Adipocyte (in vitro differentiated cells): ENCODE results near the gene GHR.
"Not testable (repeated sequence)": the region's sequence is repeated elsewhere in the genome, so short reads cannot be mapped to it uniquely, and the experiment has no call there.

Source experiments
- DNase-seq: peaks from one replicate; pipeline ENCODE4 v3.0.0-alpha.2; 2015; ENCODE audit warnings: low read depth
- H3K27me3 ChIP-seq: replicated peaks from 2 replicates; pipeline ENCODE4 v1.7.0; 2013; ENCODE audit warnings: mild to moderate bottlenecking, low read length, moderate library complexity; ENCODE audit not compliant: control insufficient read depth, insufficient read depth
- H3K36me3 ChIP-seq: 2 replicates; pipeline ENCODE4 v1.7.0; 2013; ENCODE audit warnings: low read length, mild to moderate bottlenecking, moderate library complexity; ENCODE audit not compliant: control insufficient read depth, insufficient read depth, severe bottlenecking
- H3K4me1 ChIP-seq: 2 replicates; pipeline ENCODE4 v1.7.0; 2013; ENCODE audit warnings: mild to moderate bottlenecking, low read length, moderate library complexity; ENCODE audit not compliant: control insufficient read depth, insufficient read depth
- H3K4me3 ChIP-seq: 2 replicates; pipeline ENCODE4 v1.7.0; 2013; ENCODE audit warnings: mild to moderate bottlenecking, low read length, moderate library complexity
- H3K9ac ChIP-seq: 2 replicates; pipeline ENCODE4 v1.7.0; 2013; ENCODE audit warnings: mild to moderate bottlenecking, low read length, moderate library complexity
- H3K9me3 ChIP-seq: 2 replicates; pipeline ENCODE4 v1.7.0; 2013; ENCODE audit warnings: mild to moderate bottlenecking, low read length, moderate library complexity; ENCODE audit not compliant: control insufficient read depth

The GHR gene

GRCh38 chr5:42645138-42645537, 221.9 kb downstream of the GHR start:
- peak; percentile 3 for DNase-seq
- Histone ChIP-seq H3K27me3 (no peaks in the 10 kb centered on the region), H3K4me1 (peaks cover 23% of the 10 kb centered on the region), H3K9ac (no peak overlapping the region), H3K9me3 (no peaks in the 10 kb centered on the region), H3K4me3 (no peak overlapping the region), H3K36me3 (no peaks in the 10 kb centered on the region)

- no peaks in the 10 kb centered on the region for H3K9me3 ChIP-seq
- no peaks in the 10 kb centered on the region for H3K27me3 ChIP-seq
- H3K9ac ChIP-seq: no peak overlapping the region
- no peaks in the 10 kb centered on the region for H3K36me3 ChIP-seq
- no peak overlapping the region for H3K4me3 ChIP-seq
- peaks cover 23% of the 10 kb centered on the region for H3K4me1 ChIP-seq
- no peak for DNase-seq
Observed at GRCh38 chr5:42648036-42648435, 224.8 kb downstream of the GHR start.

DNA sequence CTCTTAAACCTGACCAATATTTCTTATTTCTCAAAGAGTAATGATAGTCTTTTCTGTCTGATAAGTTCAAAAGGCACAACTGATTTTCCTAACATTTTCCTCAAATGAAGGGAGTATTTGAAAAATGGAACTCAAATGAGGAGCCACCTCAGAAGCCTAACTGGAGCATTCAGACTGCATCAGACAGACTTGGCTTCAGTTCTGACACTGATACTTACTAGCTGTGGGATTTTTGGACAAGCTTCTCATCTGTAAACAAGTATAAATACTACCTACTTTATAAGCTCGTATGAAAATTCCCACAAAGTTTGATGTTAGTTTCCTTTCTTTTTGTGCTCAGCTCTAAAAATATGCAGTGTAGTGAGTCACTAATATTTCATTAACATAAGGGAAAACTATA, 225.7 kb downstream of the GHR start:
- no peak for DNase-seq
- H3K36me3 ChIP-seq: no peaks in the 10 kb centered on the region

DNA sequence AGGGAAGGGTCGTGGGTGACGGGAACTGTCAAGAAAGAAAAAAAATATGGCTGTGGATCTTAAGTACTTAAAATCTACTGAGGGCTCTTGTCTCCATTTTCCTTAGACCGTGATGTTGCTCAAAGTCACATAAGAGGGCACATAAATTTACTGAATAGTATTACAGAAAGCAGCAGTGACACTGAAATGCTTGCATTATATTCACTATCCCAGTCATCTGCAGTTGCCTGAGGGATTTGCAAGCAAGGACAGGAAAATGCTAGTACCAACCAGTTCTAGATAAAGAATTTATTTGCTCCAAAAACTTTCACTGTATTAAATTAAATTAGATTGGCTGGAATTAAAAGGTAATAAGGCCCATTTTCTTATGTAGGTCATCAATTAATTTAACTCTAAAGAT, 226.8 kb downstream of the GHR start:
- H3K27me3 ChIP-seq: no peaks in the 10 kb centered on the region
- H3K9me3 ChIP-seq: no peaks in the 10 kb centered on the region
- no peak overlapping the region for H3K9ac ChIP-seq
- H3K36me3 ChIP-seq: no peaks in the 10 kb centered on the region
- H3K4me3 ChIP-seq: no peak overlapping the region
- DNase-seq: no peak
- peaks cover 12% of the 10 kb centered on the region for H3K4me1 ChIP-seq

More for the DNA sequence above, 225.7 kb downstream of the GHR start:
- H3K9ac ChIP-seq: no peak overlapping the region
- no peaks in the 10 kb centered on the region for H3K9me3 ChIP-seq
- no peaks in the 10 kb centered on the region for H3K27me3 ChIP-seq
- no peak overlapping the region for H3K4me3 ChIP-seq
- peaks cover 23% of the 10 kb centered on the region for H3K4me1 ChIP-seq

DNA sequence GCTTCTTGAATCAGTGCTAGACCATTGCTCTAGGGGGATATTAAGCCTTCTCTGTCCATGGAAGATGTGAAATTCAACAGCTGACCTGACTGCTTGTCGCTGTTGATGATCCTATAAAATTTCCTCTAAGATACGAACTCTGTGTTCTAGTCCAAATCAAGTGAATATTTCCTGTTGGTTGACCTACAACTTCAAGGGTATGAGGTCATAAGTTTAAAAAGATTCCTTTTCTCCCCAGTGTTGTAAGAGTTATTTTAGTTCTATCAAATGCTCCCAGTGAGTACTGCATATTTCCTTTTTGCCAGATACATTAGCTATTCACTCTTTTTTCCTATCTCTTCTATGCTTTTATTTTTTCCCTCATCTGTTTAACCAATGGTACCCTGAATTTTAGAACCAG, 230.5 kb downstream of the GHR start:
- H3K9me3 ChIP-seq: no peaks in the 10 kb centered on the region
- no peak overlapping the region for H3K9ac ChIP-seq
- H3K27me3 ChIP-seq: no peaks in the 10 kb centered on the region
- peaks cover 17% of the 10 kb centered on the region for H3K4me1 ChIP-seq
- no peaks in the 10 kb centered on the region for H3K36me3 ChIP-seq
- H3K4me3 ChIP-seq: no peak overlapping the region
- DNase-seq: no peak

GRCh38 chr5:42654645-42655044, 231.4 kb downstream of the GHR start:
- H3K36me3 ChIP-seq: no peaks in the 10 kb centered on the region
- no peak overlapping the region for H3K4me3 ChIP-seq
- DNase-seq: no peak
- no peaks in the 10 kb centered on the region for H3K9me3 ChIP-seq
- peaks cover 17% of the 10 kb centered on the region for H3K4me1 ChIP-seq
- no peak overlapping the region for H3K9ac ChIP-seq
- H3K27me3 ChIP-seq: no peaks in the 10 kb centered on the region

DNA sequence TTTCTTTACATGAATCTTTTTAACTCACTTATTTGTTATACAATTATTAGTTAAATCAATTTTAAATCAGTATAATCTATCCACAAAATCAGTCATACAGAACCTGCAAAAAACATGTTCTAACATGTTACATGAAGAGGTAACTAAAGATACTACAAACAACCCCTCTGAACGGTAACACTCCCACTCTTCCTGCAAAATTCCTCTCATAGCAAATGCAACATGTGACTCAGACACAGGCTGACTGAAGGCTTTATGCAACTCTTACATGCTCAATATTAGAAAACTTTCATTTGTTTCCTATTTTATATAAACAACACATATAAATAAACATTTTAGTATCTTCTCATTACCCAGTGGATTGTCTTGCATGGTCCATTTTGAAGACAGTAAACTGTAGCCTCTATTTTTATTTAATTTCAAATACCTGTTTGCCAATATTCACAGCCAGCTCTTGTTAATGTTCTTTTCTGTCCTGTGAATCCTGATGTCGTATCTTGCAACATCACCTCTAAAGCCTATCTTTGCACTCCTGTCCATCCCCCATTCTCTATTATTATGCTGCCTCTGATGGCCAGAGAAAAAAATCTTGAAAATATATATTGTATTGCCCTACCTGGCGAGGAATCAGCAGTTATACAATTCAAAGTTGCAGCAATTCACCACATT, 232.9 kb downstream of the GHR start:
- Histone ChIP-seq H3K4me3 (peak overlapping the region; percentile 64), H3K9ac (no peak overlapping the region), H3K36me3 (no peaks in the 10 kb centered on the region), H3K4me1 (peaks cover 17% of the 10 kb centered on the region), H3K27me3 (no peaks in the 10 kb centered on the region), H3K9me3 (no peaks in the 10 kb centered on the region)
- DNase-seq: peak; percentile 38

- no peaks in the 10 kb centered on the region for H3K36me3 ChIP-seq
- H3K9me3 ChIP-seq: no peaks in the 10 kb centered on the region
- H3K4me1 ChIP-seq: peaks cover 17% of the 10 kb centered on the region
- no peak overlapping the region for H3K9ac ChIP-seq
- peak; percentile 38 for DNase-seq
- no peaks in the 10 kb centered on the region for H3K27me3 ChIP-seq
- peak overlapping the region; percentile 64 for H3K4me3 ChIP-seq
Observed at GRCh38 chr5:42656651-42657015, 233.4 kb downstream of the GHR start.

- H3K4me1 ChIP-seq: peaks cover 17% of the 10 kb centered on the region
- H3K9ac ChIP-seq, H3K27me3 ChIP-seq, DNase-seq, H3K36me3 ChIP-seq, H3K4me3 ChIP-seq, H3K9me3 ChIP-seq: not testable (repeated sequence)
Observed at GRCh38 chr5:42659869-42660268, 236.6 kb downstream of the GHR start.

GRCh38 chr5:42665857-42666256, 242.6 kb downstream of the GHR start:
- no peak overlapping the region for H3K4me3 ChIP-seq
- H3K9ac ChIP-seq: no peak overlapping the region
- no peaks in the 10 kb centered on the region for H3K36me3 ChIP-seq
- no peaks in the 10 kb centered on the region for H3K9me3 ChIP-seq
- DNase-seq: no peak
- H3K27me3 ChIP-seq: no peaks in the 10 kb centered on the region
- H3K4me1 ChIP-seq: peaks cover 15% of the 10 kb centered on the region

DNA sequence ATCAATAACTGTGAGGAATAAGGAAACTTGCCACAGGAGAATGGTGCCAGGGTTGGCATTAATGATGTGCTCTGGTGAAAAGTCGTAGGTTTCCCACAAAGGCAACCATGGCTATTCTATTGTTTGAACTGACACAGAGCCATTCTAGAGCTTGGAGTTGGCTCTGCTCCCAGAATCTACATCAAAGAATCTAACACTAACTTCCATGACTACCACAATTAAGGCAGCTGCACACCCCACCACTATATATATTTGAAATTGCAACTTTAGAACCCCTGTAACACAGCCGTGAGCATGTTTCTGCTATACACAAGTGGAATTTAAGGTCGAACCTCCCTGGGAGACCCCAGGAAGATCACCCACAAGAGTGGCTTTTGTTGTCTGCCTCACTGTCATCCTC, 243.6 kb downstream of the GHR start:
- Histone ChIP-seq H3K9ac (no peak overlapping the region), H3K27me3 (no peaks in the 10 kb centered on the region), H3K4me3 (no peak overlapping the region), H3K4me1 (peaks cover 15% of the 10 kb centered on the region), H3K36me3 (no peaks in the 10 kb centered on the region), H3K9me3 (no peaks in the 10 kb centered on the region)
- DNase-seq: no peak

DNA sequence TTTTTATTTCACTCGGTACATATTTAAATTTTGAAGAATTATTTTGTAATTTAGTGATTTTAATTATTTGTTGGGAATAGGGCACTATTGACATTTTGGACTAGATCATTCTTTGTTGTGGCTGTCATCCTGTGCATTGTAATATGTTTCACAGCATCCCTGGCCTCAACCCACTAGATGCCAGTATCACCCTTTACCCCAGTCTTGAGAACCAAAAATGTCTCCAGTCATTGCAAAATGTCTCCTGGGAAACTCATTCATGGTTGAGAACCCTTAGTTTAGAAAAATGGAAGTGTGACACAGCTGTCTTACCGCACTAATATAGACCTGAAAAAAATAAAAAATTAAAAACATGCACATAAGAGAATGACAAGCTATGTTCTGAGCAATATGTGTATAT, 245.0 kb downstream of the GHR start:
- Histone ChIP-seq H3K4me3 (no peak overlapping the region), H3K9ac (no peak overlapping the region), H3K4me1 (peaks cover 15% of the 10 kb centered on the region), H3K27me3 (no peaks in the 10 kb centered on the region), H3K36me3 (no peaks in the 10 kb centered on the region), H3K9me3 (peaks cover 7% of the 10 kb centered on the region)
- no peak for DNase-seq
